Osteoblast (primary cell): ENCODE measurements around the gene ENOX2. TPM values are rescaled to one million over a fixed set of nuclear protein-coding genes. Genes with fewer than 3 reads are reported as not detected.

Experiments used
- DNase-seq: peaks from one replicate; pipeline ENCODE4 v3.0.0; 2011; ENCODE audit warnings: low spot score, mixed read lengths; ENCODE audit not compliant: insufficient read length; ENCODE audit errors: missing footprints
- H2AFZ ChIP-seq: 2 replicates; pipeline ENCODE4 v1.6.0; 2011; ENCODE audit warnings: mild to moderate bottlenecking, low read length
- H3K27ac ChIP-seq: 2 replicates; pipeline ENCODE4 v1.5.1; 2011; ENCODE audit warnings: mild to moderate bottlenecking, low read depth, low read length, moderate library complexity
- H3K27me3 ChIP-seq: 2 replicates; pipeline ENCODE4 v1.6.0; 2012; ENCODE audit warnings: mild to moderate bottlenecking, control low read depth, inconsistent platforms, low read length, moderate library complexity; ENCODE audit not compliant: insufficient read depth
- H3K36me3 ChIP-seq: 2 replicates; pipeline ENCODE4 v1.5.1; 2011; ENCODE audit warnings: mild to moderate bottlenecking, low read length, control low read depth, moderate library complexity; ENCODE audit not compliant: insufficient read depth
- H3K4me1 ChIP-seq: 2 replicates; pipeline ENCODE4 v1.5.1; 2011; ENCODE audit warnings: mild to moderate bottlenecking, low read length, control low read depth, moderate library complexity; ENCODE audit not compliant: insufficient read depth
- H3K4me2 ChIP-seq: 2 replicates; pipeline ENCODE4 v1.6.0; 2011; ENCODE audit warnings: mild to moderate bottlenecking, low read length; ENCODE audit not compliant: insufficient read depth
- H3K4me3 ChIP-seq: fragments of 200-600 bp; sonication (generic); 3 replicates; pipeline ENCODE4 v1.5.1; 2012; ENCODE audit warnings: mild to moderate bottlenecking, low read length, inconsistent platforms; ENCODE audit not compliant: insufficient read depth
- H3K79me2 ChIP-seq: 2 replicates; pipeline ENCODE4 v1.6.0; 2012; ENCODE audit warnings: mild to moderate bottlenecking, low read length, control low read depth, inconsistent platforms; ENCODE audit not compliant: insufficient read depth
- H3K9me3 ChIP-seq: 2 replicates; pipeline ENCODE4 v1.5.1; 2011; ENCODE audit warnings: low read depth, low read length, control low read depth
- H4K20me1 ChIP-seq: 2 replicates; pipeline ENCODE4 v1.6.0; 2012; ENCODE audit warnings: mild to moderate bottlenecking, low read length, control low read depth; ENCODE audit not compliant: insufficient read depth
- CTCF ChIP-seq: IDR thresholded peaks from 2 replicates; pipeline ENCODE4 v1.5.1; 2011; ENCODE audit warnings: mild to moderate bottlenecking, low read depth, low read length, moderate library complexity; ENCODE audit errors: extremely low read depth
- total RNA-seq: library from RNA; depleted of rRNA; stranded (reverse); fragments of >200 nt; gene quantifications from 2 replicates; pipeline ENCODE4 v1.2.3, GENCODE V29; 2012

Gene ENOX2
- total RNA-seq, 1 donor, result 8.0 TPM

- Histone ChIP-seq H3K4me1 (no peaks in the 10 kb centered on the region), H3K27me3 (peaks cover 2% of the 10 kb centered on the region), H3K4me3 (no peak overlapping the region), H2AFZ (no peak overlapping the region), H3K79me2 (no peaks in the 10 kb centered on the region), H3K9me3 (no peaks in the 10 kb centered on the region), H3K27ac (no peak overlapping the region), H4K20me1 (no peaks in the 10 kb centered on the region), H3K4me2 (no peak overlapping the region), H3K36me3 (no peaks in the 10 kb centered on the region)
- no peak for TF ChIP-seq CTCF
- DNase-seq, result no peak
Measured at GRCh38 chrX:130647468-130647867, 255.5 kb downstream of the ENOX2 start.

GRCh38 chrX:130645955-130646583 lies 256.9 kb downstream of the ENOX2 start:
- no peak for DNase-seq
- H3K4me1 ChIP-seq, result no peaks in the 10 kb centered on the region

GRCh38 chrX:130637591-130637990 lies 265.4 kb downstream of the ENOX2 start:
- H2AFZ ChIP-seq, result no peak overlapping the region
- DNase-seq, result no peak
- no peak overlapping the region for H3K27ac ChIP-seq
- TF ChIP-seq CTCF, result no peak
- H3K4me1 ChIP-seq, result no peaks in the 10 kb centered on the region
- H4K20me1 ChIP-seq, result no peaks in the 10 kb centered on the region
- H3K4me3 ChIP-seq, result no peak overlapping the region
- no peaks in the 10 kb centered on the region for H3K36me3 ChIP-seq
- H3K27me3 ChIP-seq, result peaks cover 2% of the 10 kb centered on the region
- H3K79me2 ChIP-seq, result no peaks in the 10 kb centered on the region
- no peaks in the 10 kb centered on the region for H3K9me3 ChIP-seq
- H3K4me2 ChIP-seq, result no peak overlapping the region

More at GRCh38 chrX:130645955-130646583, 256.9 kb downstream of the ENOX2 start:
- H3K27ac ChIP-seq, result no peak overlapping the region
- no peaks in the 10 kb centered on the region for H3K36me3 ChIP-seq
- H3K4me3 ChIP-seq, result no peak overlapping the region
- TF ChIP-seq CTCF, result no peak
- no peaks in the 10 kb centered on the region for H4K20me1 ChIP-seq
- no peak overlapping the region for H2AFZ ChIP-seq
- H3K27me3 ChIP-seq, result no peaks in the 10 kb centered on the region
- H3K4me2 ChIP-seq, result no peak overlapping the region
- no peaks in the 10 kb centered on the region for H3K79me2 ChIP-seq
- no peaks in the 10 kb centered on the region for H3K9me3 ChIP-seq

GRCh38 chrX:130636277-130636676 lies 266.7 kb downstream of the ENOX2 start:
- Histone ChIP-seq H3K4me2 (no peak overlapping the region), H3K36me3 (no peaks in the 10 kb centered on the region), H3K27me3 (peaks cover 2% of the 10 kb centered on the region), H3K4me1 (no peaks in the 10 kb centered on the region), H3K4me3 (no peak overlapping the region), H2AFZ (no peak overlapping the region), H3K79me2 (no peaks in the 10 kb centered on the region), H3K9me3 (no peaks in the 10 kb centered on the region), H4K20me1 (no peaks in the 10 kb centered on the region), H3K27ac (no peak overlapping the region)
- no peak for TF ChIP-seq CTCF
- DNase-seq, result no peak
